GM18508 (cell line): ENCODE results near the gene DARS2.
"Not testable (repeated sequence)": the region's sequence is repeated elsewhere in the genome, so short reads cannot be mapped to it uniquely, and the experiment has no call there.

Source experiments
- ATAC-seq: cut with Tn5 transposase; IDR thresholded peaks from one replicate; pipeline ENCODE4 v1.9.1; 2021; ENCODE audit warnings: moderate number of reproducible peaks; ENCODE audit not compliant: insufficient read depth, unreplicated experiment

Gene DARS2

GRCh38 chr1:173860065-173860464, 35.6 kb downstream of the DARS2 start:
- no peak for ATAC-seq

- ATAC-seq, result no peak
Measured at GRCh38 chr1:173861731-173862145, 37.3 kb downstream of the DARS2 start.

- not testable (repeated sequence) for ATAC-seq
Measured at GRCh38 chr1:173862146-173862768, 37.8 kb downstream of the DARS2 start.

GRCh38 chr1:173862769-173863223, 38.3 kb downstream of the DARS2 start:
- ATAC-seq, result no peak

- no peak for ATAC-seq
Measured at GRCh38 chr1:173863224-173864161, 39.0 kb downstream of the DARS2 start.

GRCh38 chr1:173864179-173864867, 39.9 kb downstream of the DARS2 start:
- ATAC-seq, result no peak

- ATAC-seq, result no peak
Measured at GRCh38 chr1:173865468-173866164, 41.1 kb downstream of the DARS2 start.

- ATAC-seq, result no peak
Measured at GRCh38 chr1:173866413-173867115, 42.1 kb downstream of the DARS2 start.

GRCh38 chr1:173867141-173867752, 42.8 kb downstream of the DARS2 start:
- ATAC-seq, result no peak

GRCh38 chr1:173867753-173868265, 43.3 kb downstream of the DARS2 start, which contains the start of gene GAS5:
Gene GAS5 (minus strand): TSS chr1:173867989.
- peak; percentile 63 for ATAC-seq

GRCh38 chr1:173868266-173869020, 44.0 kb downstream of the DARS2 start, which contains the start of gene ZBTB37:
Gene ZBTB37 (plus strand): TSS chr1:173868380. CDS start chr1:173870226, 1,846 bp downstream.
- peak; percentile 25 for ATAC-seq

- ATAC-seq, result no peak
Measured at GRCh38 chr1:173869021-173869359, 44.5 kb downstream of the DARS2 start.

- no peak for ATAC-seq
Measured at GRCh38 chr1:173870252-173871075, 46.0 kb downstream of the DARS2 start.

GRCh38 chr1:173871091-173871490, 46.6 kb downstream of the DARS2 start:
- no peak for ATAC-seq

GRCh38 chr1:173871500-173871899, 47.0 kb downstream of the DARS2 start:
- no peak for ATAC-seq

GRCh38 chr1:173876732-173877131, 52.3 kb downstream of the DARS2 start:
- no peak for ATAC-seq

GRCh38 chr1:173878251-173878650, 53.8 kb downstream of the DARS2 start:
- ATAC-seq, result no peak
